Liver (tissue), 9 donors: ENCODE data around the gene HTR3B. TPM values are rescaled to one million over a fixed set of nuclear protein-coding genes. Genes with fewer than 3 reads are reported as not detected.
"Not testable (repeated sequence)": the region's sequence is repeated elsewhere in the genome, so short reads cannot be mapped to it uniquely, and the experiment has no call there.

ENCODE experiments used
- DNase-seq: peaks from one replicate; pipeline ENCODE4 v3.0.0-alpha.2; 2017; ENCODE audit warnings: low spot score
- H3K27ac ChIP-seq, 2 donors: one replicate each; pipeline ENCODE4 v1.7.0; 2013; ENCODE audit warnings: inconsistent platforms in 2 of 2, low read length in 2 of 2, control low read depth in 1 of 2, low read depth in 1 of 2, mild to moderate bottlenecking in 1 of 2
- H3K27me3 ChIP-seq, 4 donors: one replicate each; pipeline versions ENCODE4 v1.6.1 to v1.7.0; 2013; ENCODE audit warnings: low read length in 3 of 4, inconsistent platforms in 1 of 4, mild to moderate bottlenecking in 1 of 4, moderate library complexity in 1 of 4; ENCODE audit not compliant: control insufficient read depth in 4 of 4, insufficient read depth in 4 of 4
- H3K36me3 ChIP-seq, 4 donors: one replicate each; pipeline versions ENCODE4 v1.6.1 to v1.7.0; 2013; ENCODE audit warnings: low read length in 3 of 4, mild to moderate bottlenecking in 3 of 4, low read depth in 1 of 4, moderate library complexity in 1 of 4; ENCODE audit not compliant: control insufficient read depth in 4 of 4, insufficient read depth in 3 of 4
- H3K4me1 ChIP-seq, 4 donors: one replicate each; pipeline versions ENCODE4 v1.6.1 to v1.7.0; 2013; ENCODE audit warnings: low read length in 3 of 4, mild to moderate bottlenecking in 3 of 4, moderate library complexity in 1 of 4; ENCODE audit not compliant: control insufficient read depth in 4 of 4, insufficient read depth in 4 of 4
- H3K4me3 ChIP-seq, 3 donors: one replicate each; pipeline versions ENCODE4 v1.6.1 to v1.7.0; 2013; ENCODE audit warnings: low read length in 3 of 3, control low read depth in 1 of 3, low read depth in 1 of 3, mild to moderate bottlenecking in 1 of 3
- H3K9ac ChIP-seq, 2 donors: one replicate each; pipeline ENCODE4 v1.7.0; 2013; ENCODE audit warnings: low read length in 2 of 2, mild to moderate bottlenecking in 2 of 2, moderate library complexity in 2 of 2, control low read depth in 1 of 2, low read depth in 1 of 2
- H3K9me3 ChIP-seq, 4 donors: one replicate each; pipeline versions ENCODE4 v1.6.1 to v1.7.0; 2013; ENCODE audit warnings: low read length in 3 of 4; ENCODE audit not compliant: control insufficient read depth in 4 of 4
- ATF3 ChIP-seq: IDR thresholded peaks from 2 replicates; pipeline ENCODE4 v1.6.1; 2016; ENCODE audit warnings: antibody characterized with exemption
- CTCF ChIP-seq: fragments of 150-350 bp; IDR thresholded peaks from 2 replicates; pipeline ENCODE4 v1.5.1; 2017; ENCODE audit warnings: improper control_type of control experiment, low read depth, low read length; ENCODE audit not compliant: missing input control
- EGR1 ChIP-seq, 2 donors: IDR thresholded peaks; 2 replicates each; pipeline ENCODE4 v1.6.1; 2016 to 2018; ENCODE audit warnings: antibody characterized with exemption in 2 of 2, low read depth in 2 of 2
- GABPA ChIP-seq, 2 donors: IDR thresholded peaks in 1 of 2; conservative IDR thresholded peaks in 1 of 2; 2 replicates each; pipeline ENCODE4 v1.6.1; 2016; ENCODE audit warnings: antibody characterized with exemption in 2 of 2, mild to moderate bottlenecking in 1 of 2, moderate library complexity in 1 of 2
- HNF4A ChIP-seq, 2 donors: conservative IDR thresholded peaks; 2 replicates each; pipeline ENCODE4 v1.6.1; 2016; ENCODE audit warnings: antibody characterized with exemption in 2 of 2, mild to moderate bottlenecking in 2 of 2
- HNF4G ChIP-seq: IDR thresholded peaks from 2 replicates; pipeline ENCODE4 v1.6.1; 2016; ENCODE audit warnings: antibody characterized with exemption
- JUND ChIP-seq, 2 donors: IDR thresholded peaks; 2 replicates each; pipeline ENCODE4 v1.6.1; 2016; ENCODE audit warnings: antibody characterized with exemption in 2 of 2
- NR2F2 ChIP-seq: IDR thresholded peaks from 2 replicates; pipeline ENCODE4 v1.6.1; 2016; ENCODE audit warnings: antibody characterized with exemption
- RAD21 ChIP-seq, 2 donors: IDR thresholded peaks; 2 replicates each; pipeline ENCODE4 v1.6.1; 2016; ENCODE audit warnings: antibody characterized with exemption in 2 of 2, mild to moderate bottlenecking in 2 of 2
- REST ChIP-seq: IDR thresholded peaks from 2 replicates; pipeline ENCODE4 v1.6.1; 2016; ENCODE audit warnings: antibody characterized with exemption, mild to moderate bottlenecking
- RXRA ChIP-seq, 2 donors: IDR thresholded peaks; 2 replicates each; pipeline ENCODE4 v1.6.1; 2017 to 2018; ENCODE audit warnings: antibody characterized with exemption in 2 of 2, mild to moderate bottlenecking in 1 of 2
- TAF1 ChIP-seq: conservative IDR thresholded peaks from 2 replicates; pipeline ENCODE4 v1.6.1; 2016; ENCODE audit warnings: antibody characterized with exemption, mild to moderate bottlenecking
- ZBTB33 ChIP-seq: IDR thresholded peaks from 2 replicates; pipeline ENCODE4 v1.6.1; 2016; ENCODE audit warnings: antibody characterized with exemption
- WGBS: extraction: QIAGEN DNeasy Blood & Tissue Kit; methylation state at CpG from one replicate; pipeline ENCODE4 v1.1.7; 2013; 5-methylcytosine and 5-hydroxymethylcytosine counted together
- polyA plus RNA-seq, 2 donors: library from polyadenylated mRNA; stranded (reverse) in 1 of 2; unstranded in 1 of 2; fragments of 200-250 nt in 1 of 2; fragments of >200 nt in 1 of 2; fragmentation: Nextera tagmentation in 1 of 2; extraction: Ambion mirVana in 1 of 2; gene quantifications; one replicate each; pipeline versions ENCODE4 v1.2.1 to v1.2.3, GENCODE V29; 2013 to 2015
- total RNA-seq, 2 donors: library from RNA; depleted of rRNA; stranded (reverse); fragments of >200 nt; gene quantifications; one replicate each; pipeline ENCODE4 v1.2.3, GENCODE V29; 2014
- donor health status: healthy.
- donor health status: healthy.
- donor health status: healthy.
- donor health status: healthy.
- donor health status: healthy.

Gene HTR3B
- total and polyA plus RNA-seq, 4 donors = not detected

- H3K27ac ChIP-seq = no peak overlapping the region
- H3K4me3 ChIP-seq = no peak overlapping the region
- no peak for DNase-seq
- peaks cover 0 to 6% (median 0%) of the 10 kb centered on the region in 4 donors for H3K27me3 ChIP-seq
- H3K36me3 ChIP-seq = no peaks in the 10 kb centered on the region
- no peaks in the 10 kb centered on the region for H3K9me3 ChIP-seq
- 73% methylated on average over 7 of the region's 7 CpGs for WGBS
- H3K9ac ChIP-seq = no peak overlapping the region
- H3K4me1 ChIP-seq = no peaks in the 10 kb centered on the region
- TF ChIP-seq GABPA (IDR thresholded peaks at IDR 0.05 in 1 of 2, conservative IDR thresholded peaks at IDR 0.05 in 1 of 2) (no peak), HNF4G (no peak), HNF4A (conservative IDR thresholded peaks at IDR 0.05) (no peak), TAF1 (no peak), ZBTB33 (no peak), REST (no peak), EGR1 (IDR thresholded peaks at IDR 0.05; ENCODE audit: low read depth in 2 of 2) (no peak), RAD21 (IDR thresholded peaks at IDR 0.05) (no peak), NR2F2 (no peak), RXRA (IDR thresholded peaks at IDR 0.05) (no peak), CTCF (no peak), ATF3 (no peak), JUND (IDR thresholded peaks at IDR 0.05) (no peak)
These were observed 28.2 kb downstream of the HTR3B start for GRCh38 chr11:113932788-113933187.

GRCh38 chr11:113934193-113934592, 29.6 kb downstream of the HTR3B start:
- H3K9ac ChIP-seq, H3K36me3 ChIP-seq, H3K9me3 ChIP-seq, H3K4me1 ChIP-seq, H3K27ac ChIP-seq, H3K27me3 ChIP-seq, DNase-seq, H3K4me3 ChIP-seq: not testable (repeated sequence)
- 96% methylated on average over 3 of the region's 3 CpGs for WGBS
